Transverse colon (tissue), 4 donors: ENCODE results near the gene DDX42. TPM values are rescaled to one million over a fixed set of nuclear protein-coding genes. Genes with fewer than 3 reads are reported as not detected.

ENCODE experiments used
- DNase-seq: peaks from one replicate; pipeline ENCODE4 v3.0.0-alpha.2; 2019
- H3K27ac ChIP-seq, 4 donors: fragments of 200-600 bp; sonication (generic); 2 replicates each; pipeline ENCODE4 v1.5.1; 2016 to 2018; ENCODE audit warnings: inconsistent platforms in 4 of 4
- H3K27me3 ChIP-seq: fragments of 200-600 bp; sonication (generic); 2 replicates; pipeline ENCODE4 v1.5.1; 2017; ENCODE audit warnings: inconsistent platforms
- H3K36me3 ChIP-seq, 4 donors: fragments of 200-600 bp; sonication (generic); 2 replicates each; pipeline ENCODE4 v1.5.1; 2017 to 2019; ENCODE audit warnings: inconsistent platforms in 4 of 4
- H3K4me1 ChIP-seq, 4 donors: fragments of 200-600 bp; sonication (generic); 2 replicates each; pipeline ENCODE4 v1.5.1; 2017 to 2020; ENCODE audit warnings: inconsistent platforms in 4 of 4
- H3K4me3 ChIP-seq, 4 donors: fragments of 200-600 bp; sonication (generic); 1 replicate in 1 of 4; 2 replicates in 3 of 4; pipeline versions ENCODE4 v1.5.1 to v1.6.1; 2017 to 2019; ENCODE audit warnings: inconsistent platforms in 4 of 4
- H3K9me3 ChIP-seq, 2 donors: fragments of 200-600 bp; sonication (generic); 2 replicates each; pipeline ENCODE4 v1.5.1; 2017 to 2019; ENCODE audit warnings: inconsistent platforms in 2 of 2
- EP300 ChIP-seq: sonication (generic); formaldehyde crosslinking; IDR thresholded peaks from one replicate; pipeline ENCODE4 v1.6.1; 2017; ENCODE audit warnings: antibody characterized with exemption, low read depth
- POLR2A ChIP-seq: fragments of 450-650 bp; IDR thresholded peaks from one replicate; pipeline ENCODE4 v1.6.1; 2016; ENCODE audit warnings: antibody characterized with exemption, mild to moderate bottlenecking, moderate library complexity
- POLR2AphosphoS5 ChIP-seq, 3 donors: sonication (generic); formaldehyde crosslinking; IDR thresholded peaks; one replicate each; pipeline ENCODE4 v1.6.1; 2016; ENCODE audit warnings: antibody characterized with exemption in 3 of 3
- WGBS, 2 donors: methylation state at CpG; one replicate each; pipeline ENCODE4 v1.1.5; 2018; ENCODE audit warnings: low coverage in 1 of 2; 5-methylcytosine and 5-hydroxymethylcytosine counted together
- in situ Hi-C, 4 donors: fragments of 200-750 bp; cut with MboI; loops; one replicate each; pipeline versions ENCODE4 v1.15.0 to v1.15.1; 2017; ENCODE audit warnings: low sequenced_read_pairs in 3 of 4, low pct_ligation_motif_present in 1 of 4, low pct_unique_long_range_greater_than_20kb in 1 of 4
- intact Hi-C: fragments of 100-400 bp; cut with DNase I; formaldehyde crosslinking; loops from one replicate; pipeline ENCODE4 v1.15.1; 2023; ENCODE audit warnings: low total_unique reads
- total RNA-seq, 4 donors: library from RNA; depleted of rRNA; stranded (reverse); fragments of >200 nt; gene quantifications; one replicate each; pipeline ENCODE4 v1.1.0, GENCODE V29; 2016
- TF ChIP-seq, protein P1 (sequence below), 5 experiments: fragments of 200-600 bp in 3 of 5; fragments of 450-650 bp in 2 of 5; sonication (generic) in 3 of 5; IDR thresholded peaks; 1 replicate in 2 of 5; 2 replicates in 3 of 5; pipeline ENCODE4 v1.5.1; 2016 to 2017; ENCODE audit warnings: antibody characterized with exemption in 5 of 5, inconsistent platforms in 3 of 5, mild to moderate bottlenecking in 2 of 5, moderate library complexity in 1 of 5

The DDX42 gene
- total RNA-seq, 4 donors from 2014 or later, result 71.8 to 129 (median 99.4) TPM

DNA sequence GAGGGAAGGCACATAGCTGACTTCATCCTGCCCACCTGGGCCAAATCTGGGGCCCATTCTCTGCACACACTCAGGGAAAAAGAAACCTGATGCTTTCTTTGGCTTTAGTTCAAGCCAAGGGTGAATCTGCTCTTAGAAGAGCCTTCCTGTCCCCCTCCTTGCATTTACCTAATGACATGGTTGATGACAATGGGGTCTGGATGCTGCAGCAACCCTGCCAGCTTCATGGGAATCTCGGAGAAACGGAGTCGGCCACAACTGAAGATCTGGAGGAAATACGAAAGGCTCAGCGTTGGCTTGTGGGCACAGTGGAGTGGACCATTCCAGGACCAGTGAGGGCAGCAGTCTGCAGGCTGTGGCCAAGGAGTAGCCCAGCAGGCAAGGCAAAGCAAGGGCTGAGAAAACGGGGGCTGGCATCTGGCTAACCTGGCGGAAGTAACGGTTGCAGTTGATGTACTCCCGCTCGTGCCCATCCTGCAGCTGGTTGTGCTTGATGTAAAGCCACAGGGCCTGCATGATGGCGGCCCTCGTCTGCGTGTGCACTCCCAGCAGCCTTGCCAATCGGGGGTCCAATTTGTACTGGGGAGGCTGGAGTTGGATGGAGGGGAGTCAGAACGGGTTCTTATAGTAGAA lies 59.9 kb downstream of the DDX42 start:
- no peaks in the 10 kb centered on the region for H3K9me3 ChIP-seq
- H3K4me3 ChIP-seq, result no peak overlapping the region
- peaks cover 0 to 62% (median 29%) of the 10 kb centered on the region in 4 donors for H3K36me3 ChIP-seq
- no peak overlapping the region for H3K27ac ChIP-seq
- no peaks in the 10 kb centered on the region for H3K27me3 ChIP-seq
- intact Hi-C loops, result no loop called here
- WGBS, 2 donors, result 76 to 89% methylated on average over 5 to 15 of the region's 15 CpGs
- peaks cover 8 to 41% (median 23%) of the 10 kb centered on the region in 4 donors for H3K4me1 ChIP-seq
- TF ChIP-seq POLR2A (no peak), EP300 (no peak), POLR2AphosphoS5 (IDR thresholded peaks at IDR 0.05) (no peak)
- TF ChIP-seq, protein P1, sequence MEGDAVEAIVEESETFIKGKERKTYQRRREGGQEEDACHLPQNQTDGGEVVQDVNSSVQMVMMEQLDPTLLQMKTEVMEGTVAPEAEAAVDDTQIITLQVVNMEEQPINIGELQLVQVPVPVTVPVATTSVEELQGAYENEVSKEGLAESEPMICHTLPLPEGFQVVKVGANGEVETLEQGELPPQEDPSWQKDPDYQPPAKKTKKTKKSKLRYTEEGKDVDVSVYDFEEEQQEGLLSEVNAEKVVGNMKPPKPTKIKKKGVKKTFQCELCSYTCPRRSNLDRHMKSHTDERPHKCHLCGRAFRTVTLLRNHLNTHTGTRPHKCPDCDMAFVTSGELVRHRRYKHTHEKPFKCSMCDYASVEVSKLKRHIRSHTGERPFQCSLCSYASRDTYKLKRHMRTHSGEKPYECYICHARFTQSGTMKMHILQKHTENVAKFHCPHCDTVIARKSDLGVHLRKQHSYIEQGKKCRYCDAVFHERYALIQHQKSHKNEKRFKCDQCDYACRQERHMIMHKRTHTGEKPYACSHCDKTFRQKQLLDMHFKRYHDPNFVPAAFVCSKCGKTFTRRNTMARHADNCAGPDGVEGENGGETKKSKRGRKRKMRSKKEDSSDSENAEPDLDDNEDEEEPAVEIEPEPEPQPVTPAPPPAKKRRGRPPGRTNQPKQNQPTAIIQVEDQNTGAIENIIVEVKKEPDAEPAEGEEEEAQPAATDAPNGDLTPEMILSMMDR (IDR thresholded peaks at IDR 0.05), result no peak
- in situ Hi-C loops, result no loop called here
- no peak for DNase-seq

DNA sequence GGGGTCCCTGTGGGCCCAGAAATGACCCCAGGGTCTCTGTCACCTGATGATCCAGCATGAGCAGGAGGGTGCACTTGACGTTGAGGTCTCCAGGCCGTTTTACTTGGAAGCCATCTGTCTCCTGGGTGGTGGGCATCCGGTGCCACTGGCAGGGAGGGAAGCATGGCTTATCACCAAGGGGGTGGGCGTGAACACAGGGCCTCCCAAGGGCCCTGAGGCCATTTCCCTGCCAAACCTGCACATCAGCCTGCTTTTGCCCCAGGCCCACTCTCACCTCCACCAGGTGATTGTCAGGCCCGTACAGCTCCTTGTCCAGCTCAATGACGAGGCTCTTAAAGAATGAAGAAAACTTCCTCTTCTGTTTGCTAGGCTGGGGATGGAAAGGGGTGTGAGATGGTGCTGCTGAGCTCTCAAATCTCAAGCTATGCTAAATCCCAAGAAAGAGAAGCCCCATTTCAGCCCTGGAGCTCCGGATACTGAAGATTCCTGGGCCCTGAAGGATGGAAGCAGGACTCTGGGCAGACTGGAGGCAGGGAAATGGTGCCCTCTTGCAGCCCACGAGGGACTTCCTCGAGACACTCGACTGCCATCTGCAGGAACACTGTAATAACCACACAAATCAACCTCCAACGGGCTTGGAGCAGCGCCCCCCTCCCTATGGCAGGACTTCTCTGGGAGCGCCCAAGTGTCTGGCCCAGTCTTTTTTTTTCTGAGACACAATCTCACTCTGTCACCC lies 60.6 kb downstream of the DDX42 start:
- TF ChIP-seq EP300, result no peak
- TF ChIP-seq, protein P1 (IDR thresholded peaks at IDR 0.05), result peak in 4 of 5 experiments; percentile 42 to 56 (median 50)
- no peak for TF ChIP-seq POLR2AphosphoS5 (IDR thresholded peaks at IDR 0.05)
- in situ Hi-C loops (no loop called here), intact Hi-C loops (no loop called here)
- Histone ChIP-seq H3K4me1 (peaks cover 10 to 41% (median 28%) of the 10 kb centered on the region in 4 donors), H3K36me3 (peaks cover 0 to 57% (median 26%) of the 10 kb centered on the region in 4 donors), H3K9me3 (no peaks in the 10 kb centered on the region), H3K27ac (peak overlapping the region in 2 of 4 donors; percentile 1 to 28), H3K4me3 (no peak overlapping the region), H3K27me3 (no peaks in the 10 kb centered on the region)
- 31% methylated on average over 13 of the region's 13 CpGs; no CpG with 5 or more reads in 1 of the 2 donors for WGBS, 2 donors
- DNase-seq, result no peak

DNA sequence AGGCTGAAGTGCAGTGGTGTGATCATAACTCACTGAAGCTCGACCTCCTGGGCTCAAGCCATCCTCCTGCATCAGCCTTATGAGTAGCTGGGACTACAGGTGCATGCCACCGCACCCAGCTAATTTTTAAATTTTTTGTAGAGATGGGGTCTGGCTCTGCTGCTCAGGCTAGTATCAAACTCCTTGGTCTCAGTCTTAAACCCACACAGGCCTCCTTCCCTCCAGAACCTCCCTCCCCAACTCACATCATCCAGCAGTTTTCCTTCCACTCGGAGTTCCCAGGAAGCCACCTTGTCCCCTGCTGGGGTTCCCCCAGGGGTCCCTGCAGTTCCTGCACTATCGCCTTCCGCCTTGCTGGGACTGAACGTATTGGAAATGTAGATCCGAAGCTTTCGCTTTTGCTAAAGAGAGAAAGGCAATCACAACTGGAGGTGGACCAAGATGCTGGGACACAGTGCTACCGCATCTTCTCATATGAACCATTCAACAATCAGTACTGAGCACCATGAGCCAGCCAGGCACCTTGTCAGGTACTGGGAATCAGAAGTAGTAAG lies 61.3 kb downstream of the DDX42 start:
- H3K4me3 ChIP-seq, result no peak overlapping the region
- H3K4me1 ChIP-seq, result peaks cover 16 to 47% (median 34%) of the 10 kb centered on the region in 4 donors
- in situ Hi-C loops, result no loop called here
- no peak for DNase-seq
- H3K9me3 ChIP-seq, result no peaks in the 10 kb centered on the region
- H3K27ac ChIP-seq, result peak overlapping the region in 2 of 4 donors; percentile 1 to 28
- intact Hi-C loops, result no loop called here
- H3K36me3 ChIP-seq, result peaks cover 0 to 55% (median 23%) of the 10 kb centered on the region in 4 donors
- no peaks in the 10 kb centered on the region for H3K27me3 ChIP-seq
- WGBS, 2 donors, result 91 to 96% methylated on average over 7 to 9 of the region's 9 CpGs
- TF ChIP-seq EP300, result no peak
- TF ChIP-seq, protein P1 (IDR thresholded peaks at IDR 0.05), result no peak
- TF ChIP-seq POLR2AphosphoS5 (IDR thresholded peaks at IDR 0.05), result no peak
- TF ChIP-seq POLR2A, result no peak

DNA sequence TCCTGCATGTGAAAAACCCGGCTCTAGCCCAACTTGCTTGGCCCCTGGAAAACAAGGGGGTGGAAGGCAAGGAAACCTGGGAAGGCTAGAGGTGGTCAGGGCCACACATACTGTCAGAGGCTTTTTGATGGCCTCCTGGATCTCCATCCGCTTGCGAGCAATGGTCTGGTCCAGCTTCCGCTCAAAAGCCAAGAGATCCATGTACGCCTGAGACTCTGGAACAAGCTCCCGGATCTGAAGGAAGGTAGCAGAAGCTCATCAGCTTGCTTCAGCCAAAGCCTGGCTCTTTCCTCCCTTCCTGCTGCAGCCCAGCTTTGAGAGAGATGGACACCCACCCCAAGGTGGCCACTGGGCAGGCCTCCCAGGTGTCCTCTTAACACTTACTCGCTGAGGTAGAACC lies 62.8 kb downstream of the DDX42 start:
- in situ Hi-C loops (no loop called here), intact Hi-C loops (no loop called here)
- Histone ChIP-seq H3K36me3 (peaks cover 0 to 39% (median 13%) of the 10 kb centered on the region in 4 donors), H3K9me3 (no peaks in the 10 kb centered on the region), H3K27ac (peak overlapping the region in 3 of 4 donors; percentile 96 to 99 (median 97)), H3K4me1 (peaks cover 29 to 61% (median 48%) of the 10 kb centered on the region in 4 donors), H3K4me3 (no peak overlapping the region), H3K27me3 (no peaks in the 10 kb centered on the region)
- 99% methylated on average over 7 of the region's 7 CpGs; no CpG with 5 or more reads in 1 of the 2 donors for WGBS, 2 donors
- TF ChIP-seq, protein P1 (IDR thresholded peaks at IDR 0.05), result no peak
- TF ChIP-seq POLR2A (no peak), POLR2AphosphoS5 (IDR thresholded peaks at IDR 0.05) (no peak), EP300 (no peak)
- DNase-seq, result no peak
